ENCODE results near the gene EXD3. TPM values are rescaled to one million over a fixed set of nuclear protein-coding genes. Genes with fewer than 3 reads are reported as not detected.
"Not testable (repeated sequence)": the region's sequence is repeated elsewhere in the genome, so short reads cannot be mapped to it uniquely, and the experiment has no call there.

The EXD3 gene
- total RNA-seq, 1 experiment from 2014 or later, result 1.9 TPM

DNA sequence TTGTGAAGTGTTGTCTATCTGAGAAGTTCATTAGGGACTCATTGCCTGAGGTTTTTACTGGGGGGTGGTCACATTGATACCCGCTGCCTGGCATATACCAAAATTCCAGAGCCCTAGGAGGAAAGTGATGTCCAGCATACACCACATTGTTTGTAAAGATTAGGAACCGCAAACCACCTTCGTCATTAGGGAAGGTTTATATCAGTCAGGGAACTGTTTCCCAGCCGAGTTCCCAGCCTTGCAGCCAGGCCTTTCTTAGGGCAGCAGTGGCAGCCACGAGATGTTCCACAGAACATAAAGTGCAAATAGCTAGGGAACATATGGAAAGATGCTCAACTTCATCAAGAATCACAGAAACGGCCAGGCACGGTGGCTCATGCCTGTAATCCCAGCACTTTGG is 80.5 kb downstream of the EXD3 start:
- H3K27ac ChIP-seq, result no peak overlapping the region
- H3K4me3 ChIP-seq, result no peak overlapping the region
- H3K36me3 ChIP-seq, result no peaks in the 10 kb centered on the region
- H3K9me3 ChIP-seq (replicated peaks), result 0 out of 2 replicates have a peak, but pooled peaks cover 2% of the 10 kb centered on the region
- no peak for DNase-seq
- H3K27me3 ChIP-seq, result no peaks in the 10 kb centered on the region
- no peaks in the 10 kb centered on the region for H3K4me1 ChIP-seq

DNA sequence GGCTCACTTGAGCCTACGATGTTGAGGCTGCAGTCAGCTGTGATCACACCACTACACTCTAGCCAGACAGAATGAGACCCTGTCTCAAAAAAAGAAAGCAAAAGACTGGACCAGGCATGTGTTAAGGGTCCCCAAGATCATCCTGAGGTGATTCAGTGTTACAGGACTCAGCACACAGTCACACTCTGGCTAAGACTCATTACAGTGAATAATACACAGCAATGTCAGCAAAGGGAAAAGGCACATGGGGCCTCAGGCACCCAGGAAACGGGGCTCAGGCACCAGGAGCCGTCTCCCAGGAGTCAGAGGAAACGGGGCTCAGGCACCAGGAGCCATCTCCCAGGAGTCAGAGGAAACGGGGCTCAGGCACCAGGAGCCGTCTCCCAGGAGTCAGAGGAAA is 81.7 kb downstream of the EXD3 start:
- DNase-seq, result no peak
- no peak overlapping the region for H3K27ac ChIP-seq
- no peaks in the 10 kb centered on the region for H3K36me3 ChIP-seq

DNA sequence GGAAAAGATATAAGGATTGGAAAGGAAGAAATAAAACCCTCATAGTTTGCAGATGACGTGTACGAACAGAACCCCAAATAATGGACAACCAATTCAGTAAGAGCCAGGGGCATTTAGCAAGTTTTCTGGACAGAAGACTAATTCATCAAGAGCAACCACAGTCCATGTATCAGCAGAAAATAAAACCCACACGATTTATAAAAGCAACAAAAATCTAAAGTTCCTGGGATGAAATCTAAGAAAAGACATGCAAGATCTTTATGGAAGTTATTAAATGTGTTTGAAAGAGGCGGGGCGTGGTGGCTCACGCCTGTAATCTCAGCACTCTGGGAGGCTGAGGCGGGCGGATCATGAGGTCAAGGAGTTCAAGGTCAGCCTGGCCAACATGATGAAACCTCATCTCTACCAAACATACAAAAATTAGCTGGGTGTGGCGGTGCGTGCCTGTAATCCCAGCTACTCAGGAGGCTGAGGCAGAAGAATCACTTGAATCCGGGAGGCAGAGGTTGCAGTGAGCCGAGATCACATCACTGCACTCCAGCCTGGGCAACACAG is 83.0 kb downstream of the EXD3 start:
- H3K4me1 ChIP-seq, H3K27me3 ChIP-seq, H3K4me3 ChIP-seq, H3K36me3 ChIP-seq, DNase-seq, H3K27ac ChIP-seq: not testable (repeated sequence)
- H3K9me3 ChIP-seq (replicated peaks), result peaks cover 13% of the 10 kb centered on the region

More for the DNA sequence above, 81.7 kb downstream of the EXD3 start:
- no peak overlapping the region for H3K4me3 ChIP-seq
- H3K4me1 ChIP-seq, result no peaks in the 10 kb centered on the region
- peaks cover 9% of the 10 kb centered on the region; the same call in 1 of the 2 replicates for H3K9me3 ChIP-seq (replicated peaks)
- no peaks in the 10 kb centered on the region for H3K27me3 ChIP-seq

DNA sequence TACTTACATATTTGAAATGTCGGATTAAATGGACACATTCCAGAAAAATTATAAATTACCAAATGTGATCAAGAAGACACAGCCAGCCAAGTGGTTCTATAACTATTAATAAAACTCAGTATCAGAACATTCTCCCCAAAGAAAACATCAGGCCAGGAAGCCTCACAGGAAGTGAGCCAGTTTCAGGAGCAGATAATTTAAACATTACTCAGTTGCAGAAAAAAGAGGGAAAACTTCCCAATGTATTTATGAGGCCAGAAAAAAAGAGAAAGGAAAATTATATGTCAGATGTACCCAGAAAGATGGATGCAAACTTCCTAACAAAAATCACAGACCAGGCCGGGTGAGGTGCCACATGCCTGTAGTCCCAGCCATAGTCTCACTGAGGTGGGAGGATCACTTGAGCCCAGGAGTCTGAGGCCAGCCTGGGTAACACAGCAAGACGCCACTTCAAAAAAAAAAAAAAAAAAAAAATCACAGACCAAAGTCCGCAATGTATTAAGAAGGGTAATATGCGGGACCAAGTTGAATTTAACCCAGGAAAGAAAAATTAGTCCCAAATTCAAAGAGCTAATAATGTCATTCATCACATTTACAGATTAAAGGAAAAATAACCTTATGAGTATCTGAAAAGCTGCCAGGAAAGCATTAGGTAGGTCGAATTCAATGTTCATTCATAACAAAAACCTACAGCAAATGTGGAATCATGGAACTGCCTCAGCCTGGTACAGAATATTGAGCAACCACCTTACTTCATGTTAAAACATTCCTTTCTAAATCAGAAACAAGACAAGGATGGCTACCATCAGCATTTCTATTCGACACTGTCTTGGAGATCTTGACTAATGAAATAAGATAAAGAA is 83.7 kb downstream of the EXD3 start:
- peaks cover 13% of the 10 kb centered on the region for H3K9me3 ChIP-seq (replicated peaks)
- no peak overlapping the region for H3K4me3 ChIP-seq
- no peak for DNase-seq
- H3K4me1 ChIP-seq, result no peaks in the 10 kb centered on the region
- H3K36me3 ChIP-seq, result no peaks in the 10 kb centered on the region
- no peaks in the 10 kb centered on the region for H3K27me3 ChIP-seq
- H3K27ac ChIP-seq, result no peak overlapping the region

DNA sequence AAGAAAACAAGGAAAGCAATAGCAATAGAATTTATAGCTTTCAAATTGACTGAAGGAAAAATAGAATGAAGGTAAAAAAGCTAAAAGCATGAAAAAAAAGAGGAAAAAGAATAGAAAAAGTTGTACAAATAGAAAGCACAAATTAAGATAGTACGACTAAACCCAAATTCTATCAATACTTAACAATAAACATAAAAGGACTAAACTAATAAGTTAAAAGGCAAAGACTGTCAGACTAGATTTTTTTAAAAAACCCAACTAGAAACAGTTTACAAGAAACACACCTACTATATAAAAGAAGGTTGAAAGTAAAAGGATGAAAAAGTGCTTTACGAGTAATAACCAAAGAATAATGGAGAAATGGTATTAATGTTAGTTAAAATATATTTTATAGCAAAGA is 86.2 kb downstream of the EXD3 start:
- Histone ChIP-seq H3K9me3 (replicated peaks) (peaks cover 13% of the 10 kb centered on the region), H3K4me1 (no peaks in the 10 kb centered on the region), H3K27me3 (no peaks in the 10 kb centered on the region), H3K4me3 (no peak overlapping the region), H3K27ac (no peak overlapping the region), H3K36me3 (no peaks in the 10 kb centered on the region)
- DNase-seq, result no peak

DNA sequence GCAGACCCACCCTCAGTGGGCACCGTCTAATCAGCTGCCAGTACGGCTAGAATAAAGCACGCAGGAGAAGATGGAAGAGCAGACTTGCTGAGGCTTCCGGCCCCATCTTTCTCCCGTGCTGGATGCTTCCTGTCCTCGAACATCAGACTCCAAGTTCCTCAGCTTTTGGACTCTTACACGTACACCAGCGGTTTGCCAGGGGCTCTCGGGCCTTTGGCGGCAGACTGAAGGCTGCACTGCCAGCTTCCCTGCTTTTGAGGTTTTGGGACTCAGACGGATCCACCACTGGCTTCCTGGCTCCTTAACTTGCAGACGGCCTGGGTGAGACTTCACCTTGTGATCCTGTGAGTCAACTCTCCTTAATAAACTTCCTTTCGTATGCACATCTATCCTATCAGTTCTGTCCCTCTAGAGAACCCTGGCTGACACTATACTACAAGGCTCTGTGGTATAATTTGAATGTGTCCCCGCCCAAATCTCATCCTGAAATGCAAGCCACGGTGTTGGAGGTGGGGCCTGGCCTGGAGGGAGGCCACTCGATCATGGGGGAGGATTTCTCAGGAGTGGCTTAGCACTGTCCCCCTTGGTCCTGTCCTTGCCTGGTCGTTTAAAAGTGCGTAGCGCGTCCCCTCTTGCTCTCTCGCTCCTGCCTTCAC is 89.8 kb downstream of the EXD3 start:
- H3K9me3 ChIP-seq (replicated peaks), result peaks cover 13% of the 10 kb centered on the region
- no peaks in the 10 kb centered on the region for H3K4me1 ChIP-seq
- no peaks in the 10 kb centered on the region for H3K36me3 ChIP-seq
- no peak overlapping the region for H3K27ac ChIP-seq
- DNase-seq, result no peak
- H3K4me3 ChIP-seq, result no peak overlapping the region
- H3K27me3 ChIP-seq, result no peaks in the 10 kb centered on the region

DNA sequence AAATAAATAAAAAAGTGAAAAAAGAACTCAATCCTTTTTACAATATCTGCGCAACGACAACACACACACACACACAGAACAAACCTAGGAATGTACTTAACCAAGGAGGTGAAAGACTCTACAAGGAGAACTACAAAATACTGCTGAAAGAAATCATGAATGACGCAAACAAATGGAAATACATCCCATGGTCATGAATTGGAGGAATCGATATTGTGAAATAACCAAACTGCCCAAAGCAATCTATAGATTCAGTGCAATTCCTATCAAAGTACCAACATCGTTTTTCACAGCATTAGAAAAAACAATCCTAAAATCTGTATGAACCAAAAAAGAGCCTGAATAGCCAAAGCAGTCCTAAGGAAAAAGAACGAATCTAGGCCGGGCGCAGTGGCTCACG is 91.0 kb downstream of the EXD3 start:
- Histone ChIP-seq H3K27ac (no peak overlapping the region), H3K9me3 (replicated peaks) (peaks cover 10% of the 10 kb centered on the region), H3K27me3 (no peaks in the 10 kb centered on the region), H3K36me3 (no peaks in the 10 kb centered on the region), H3K4me1 (no peaks in the 10 kb centered on the region), H3K4me3 (no peak overlapping the region)
- DNase-seq, result no peak

DNA sequence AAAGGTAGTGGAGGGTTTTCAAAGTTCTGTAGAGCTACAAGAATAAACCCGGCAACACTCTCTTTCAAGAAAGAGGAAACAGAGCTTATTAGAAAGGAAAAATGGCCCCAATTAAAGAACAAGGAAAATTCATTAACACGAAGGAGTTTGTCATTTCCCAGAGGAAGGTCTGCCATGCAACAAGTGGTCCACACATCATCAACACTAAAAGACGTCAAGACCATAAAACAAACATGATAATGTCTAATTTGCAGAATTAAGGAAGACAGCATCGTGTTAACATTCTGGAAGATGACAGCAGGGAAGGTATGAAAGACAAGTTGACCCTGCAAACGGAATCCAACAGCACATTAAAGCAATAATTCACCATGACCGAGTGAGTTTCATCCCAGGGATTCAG is 92.3 kb downstream of the EXD3 start:
- H3K27ac ChIP-seq, result no peak overlapping the region
- H3K4me3 ChIP-seq, result no peak overlapping the region
- H3K4me1 ChIP-seq, result no peaks in the 10 kb centered on the region
- H3K9me3 ChIP-seq (replicated peaks), result peaks cover 2% of the 10 kb centered on the region
- DNase-seq, result no peak
- H3K36me3 ChIP-seq, result no peaks in the 10 kb centered on the region
- H3K27me3 ChIP-seq, result no peaks in the 10 kb centered on the region

DNA sequence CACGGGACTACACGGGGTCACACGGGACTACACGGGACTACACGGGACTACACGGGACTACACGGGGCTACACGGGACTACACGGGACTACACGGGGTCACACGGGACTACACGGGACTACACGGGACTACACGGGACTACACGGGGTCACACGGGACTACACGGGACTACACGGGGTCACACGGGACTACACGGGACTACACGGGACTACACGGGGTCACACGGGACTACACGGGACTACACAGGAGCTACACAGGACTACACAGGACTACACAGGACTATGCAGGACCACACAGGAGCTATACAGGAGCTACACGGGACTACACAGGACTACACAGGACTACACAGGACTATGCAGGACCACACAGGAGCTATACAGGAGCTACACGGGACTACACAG is 93.4 kb downstream of the EXD3 start:
- H3K36me3 ChIP-seq; H3K4me3 ChIP-seq; H3K27me3 ChIP-seq; H3K9me3 ChIP-seq (replicated peaks); DNase-seq; H3K4me1 ChIP-seq; H3K27ac ChIP-seq: not testable (repeated sequence)

DNA sequence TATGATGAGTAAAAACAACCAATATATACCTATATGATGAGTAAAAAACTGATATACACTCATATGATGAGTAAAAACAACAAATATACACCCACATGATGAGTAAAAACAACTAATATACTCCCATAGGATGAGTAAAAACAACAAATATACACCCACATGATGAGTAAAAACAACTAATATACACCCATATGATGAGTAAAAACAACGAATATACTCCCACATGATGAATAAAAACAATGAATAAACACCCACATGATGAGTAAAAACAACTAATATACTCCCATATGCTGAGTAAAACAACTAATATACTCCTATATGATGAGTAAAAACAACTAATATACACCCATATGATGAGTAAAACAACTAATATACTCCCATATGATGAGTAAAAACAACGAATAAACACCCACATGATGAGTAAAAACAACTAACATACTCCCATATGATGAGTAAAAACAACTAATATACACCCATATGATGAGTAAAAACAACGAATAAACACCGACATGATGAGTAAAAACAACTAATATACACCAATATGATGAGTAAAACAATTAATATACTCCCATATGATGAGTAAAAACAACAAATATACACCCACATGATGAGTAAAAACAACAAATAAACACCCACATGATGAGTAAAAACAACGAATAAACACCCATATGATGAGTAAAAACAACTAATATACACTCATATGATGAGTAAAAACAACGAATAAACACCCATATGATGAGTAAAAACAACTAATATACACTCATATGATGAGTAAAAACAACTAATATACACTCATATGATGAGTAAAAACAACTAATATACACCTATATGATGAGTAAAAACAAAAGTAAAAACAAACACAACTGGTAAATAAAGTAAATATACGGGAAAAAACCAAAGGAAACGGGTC is 95.1 kb downstream of the EXD3 start:
- not testable (repeated sequence) for H3K27ac ChIP-seq; H3K4me3 ChIP-seq; H3K27me3 ChIP-seq; H3K9me3 ChIP-seq (replicated peaks); H3K36me3 ChIP-seq; H3K4me1 ChIP-seq; DNase-seq

DNA sequence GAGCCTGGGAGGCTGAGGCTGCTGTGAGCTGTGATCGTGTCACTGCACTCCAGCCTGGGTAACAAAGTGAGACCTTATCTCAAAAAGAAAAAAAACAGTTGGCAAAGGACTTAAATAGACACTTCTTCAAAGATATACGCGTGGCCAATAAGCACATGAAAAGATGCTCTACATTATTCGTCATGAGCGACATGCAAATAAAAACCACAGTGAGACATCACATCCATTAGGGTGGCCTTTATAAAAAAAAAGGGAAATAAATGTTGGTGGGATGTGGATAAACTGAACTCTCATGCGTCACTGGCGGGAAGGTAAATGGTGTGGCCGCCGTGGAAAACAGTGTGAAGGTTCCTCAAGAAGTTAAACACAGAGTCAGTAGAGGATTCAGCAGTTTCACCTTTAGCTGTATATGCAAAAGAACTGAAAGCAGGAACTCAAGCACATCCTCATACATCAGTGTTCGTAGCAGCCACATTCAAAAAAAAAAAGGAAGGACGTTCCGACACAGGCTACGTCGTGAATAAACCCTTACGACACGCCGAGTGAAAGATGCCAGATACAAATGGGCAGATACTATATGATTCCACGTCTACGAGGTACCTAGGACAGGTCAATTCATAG is 96.4 kb downstream of the EXD3 start:
- Histone ChIP-seq H3K36me3 (no peaks in the 10 kb centered on the region), H3K27me3 (no peaks in the 10 kb centered on the region)

DNA sequence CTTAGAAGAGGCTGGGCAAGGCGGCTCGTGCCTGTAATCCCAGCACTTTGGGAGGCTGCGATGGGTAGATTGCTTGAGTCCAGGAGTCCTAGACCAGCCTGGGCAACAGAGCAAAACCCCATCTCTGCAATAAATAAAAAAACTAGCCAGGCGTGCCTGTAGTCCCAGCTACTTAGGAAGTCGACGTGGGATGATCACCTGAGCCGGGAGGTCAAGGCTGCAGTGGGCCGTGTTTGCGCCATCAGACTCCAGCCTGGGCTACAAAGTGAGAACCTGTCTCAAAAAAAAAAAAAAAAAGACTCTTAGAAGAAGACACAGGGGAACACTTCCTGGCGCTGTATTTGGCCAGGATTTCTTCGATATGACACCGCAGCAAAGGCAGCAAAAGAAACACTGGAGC is 97.2 kb downstream of the EXD3 start:
- Histone ChIP-seq H3K4me1 (no peaks in the 10 kb centered on the region), H3K4me3 (no peak overlapping the region), H3K27ac (no peak overlapping the region), H3K36me3 (no peaks in the 10 kb centered on the region), H3K27me3 (no peaks in the 10 kb centered on the region), H3K9me3 (replicated peaks) (no peaks in the 10 kb centered on the region)
- DNase-seq, result no peak

More for the DNA sequence above, 96.4 kb downstream of the EXD3 start:
- H3K9me3 ChIP-seq (replicated peaks), result no peaks in the 10 kb centered on the region
- no peaks in the 10 kb centered on the region for H3K4me1 ChIP-seq
- H3K27ac ChIP-seq, result no peak overlapping the region
- DNase-seq, result no peak
- H3K4me3 ChIP-seq, result no peak overlapping the region

DNA sequence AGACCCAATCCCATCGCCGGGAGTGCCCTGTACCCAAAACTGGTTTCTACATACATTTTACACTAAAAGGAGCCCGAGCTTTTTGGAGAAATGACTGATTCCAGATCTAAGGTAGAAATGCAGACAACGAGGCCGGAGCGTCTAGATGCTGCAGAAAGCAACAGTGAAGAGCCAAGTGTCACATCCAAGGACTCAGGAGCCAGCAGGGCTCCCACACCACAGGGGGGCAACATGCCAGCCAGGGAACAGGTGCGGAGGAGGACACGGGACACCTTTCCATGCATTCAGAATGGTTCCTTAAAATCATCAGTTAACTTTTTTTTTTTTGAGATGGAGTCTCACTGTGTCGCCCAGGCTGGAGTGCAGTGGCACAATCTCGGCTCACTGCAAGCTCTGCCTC is 97.8 kb downstream of the EXD3 start:
- no peaks in the 10 kb centered on the region for H3K9me3 ChIP-seq (replicated peaks)
- H3K27ac ChIP-seq, result no peak overlapping the region
- H3K4me1 ChIP-seq, result no peaks in the 10 kb centered on the region
- H3K4me3 ChIP-seq, result no peak overlapping the region
- H3K36me3 ChIP-seq, result no peaks in the 10 kb centered on the region
- DNase-seq, result no peak
- H3K27me3 ChIP-seq, result no peaks in the 10 kb centered on the region

DNA sequence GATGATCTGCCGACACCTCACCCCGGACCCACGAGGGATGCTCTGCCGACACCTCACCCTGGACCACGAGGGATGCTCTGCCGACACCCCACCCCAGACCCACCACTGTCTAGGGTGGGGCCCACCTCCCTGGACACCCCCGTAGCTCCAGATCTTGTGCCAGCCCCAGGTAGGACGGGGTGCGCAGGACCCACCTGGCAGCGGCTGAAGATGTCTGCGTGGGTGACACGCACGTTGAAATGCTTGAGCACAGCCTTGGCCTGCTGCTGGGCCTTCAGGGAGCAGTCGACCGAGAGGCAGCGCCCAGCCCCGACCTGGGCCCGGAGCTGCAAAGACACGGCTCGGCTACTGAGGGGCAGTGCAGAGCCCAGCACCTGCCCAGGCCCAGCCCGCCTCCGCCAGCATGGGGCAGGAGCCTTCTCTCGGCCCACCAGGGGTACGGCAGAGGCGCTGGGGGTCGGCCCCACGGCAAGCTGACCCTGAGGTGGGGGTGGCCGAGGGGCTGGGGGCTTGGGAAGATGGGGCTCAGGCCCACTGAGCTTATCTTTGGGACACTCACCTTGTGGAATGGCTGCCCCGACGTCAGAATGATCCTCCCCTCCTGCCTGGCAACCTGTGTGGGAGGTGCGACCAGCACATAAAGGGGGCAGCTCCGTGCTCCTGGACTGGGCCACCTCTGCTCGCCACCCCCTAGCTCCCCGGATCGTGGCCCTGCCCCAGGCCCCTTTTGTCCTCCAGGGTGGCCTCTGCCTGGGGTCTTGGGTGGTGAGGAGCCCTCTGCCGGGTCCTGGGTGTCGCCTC is 99.2 kb downstream of the EXD3 start:
- no peaks in the 10 kb centered on the region for H3K36me3 ChIP-seq

More for the DNA sequence above, 99.2 kb downstream of the EXD3 start:
- no peak for DNase-seq
- H3K4me1 ChIP-seq, result no peaks in the 10 kb centered on the region
- no peaks in the 10 kb centered on the region for H3K9me3 ChIP-seq (replicated peaks)
- H3K27me3 ChIP-seq, result no peaks in the 10 kb centered on the region
- H3K4me3 ChIP-seq, result no peak overlapping the region
- H3K27ac ChIP-seq, result no peak overlapping the region

All from SJCRH30 (cell line).